ENCODE data around the gene KLHDC2.

DNA sequence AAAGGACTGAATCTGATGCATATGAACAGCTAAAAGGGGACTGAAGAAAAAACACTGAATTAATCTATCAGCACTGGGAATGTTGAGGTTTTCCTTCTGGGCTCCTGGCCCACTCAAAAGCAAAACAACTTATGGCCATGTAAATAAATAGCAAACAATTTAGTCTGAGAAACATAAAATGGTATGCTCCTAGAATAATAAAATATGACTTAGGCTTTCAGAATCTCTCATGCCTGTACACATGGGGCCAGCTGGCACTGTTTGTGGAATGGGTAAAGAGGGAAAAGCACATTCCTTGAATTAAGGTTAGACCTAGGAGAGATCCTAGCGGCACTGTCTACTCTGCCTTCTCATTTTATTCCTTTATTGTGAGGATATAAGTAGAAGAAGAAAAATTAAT lies 6.2 kb downstream of the KLHDC2 start:
- TF ChIP-seq, protein P1, sequence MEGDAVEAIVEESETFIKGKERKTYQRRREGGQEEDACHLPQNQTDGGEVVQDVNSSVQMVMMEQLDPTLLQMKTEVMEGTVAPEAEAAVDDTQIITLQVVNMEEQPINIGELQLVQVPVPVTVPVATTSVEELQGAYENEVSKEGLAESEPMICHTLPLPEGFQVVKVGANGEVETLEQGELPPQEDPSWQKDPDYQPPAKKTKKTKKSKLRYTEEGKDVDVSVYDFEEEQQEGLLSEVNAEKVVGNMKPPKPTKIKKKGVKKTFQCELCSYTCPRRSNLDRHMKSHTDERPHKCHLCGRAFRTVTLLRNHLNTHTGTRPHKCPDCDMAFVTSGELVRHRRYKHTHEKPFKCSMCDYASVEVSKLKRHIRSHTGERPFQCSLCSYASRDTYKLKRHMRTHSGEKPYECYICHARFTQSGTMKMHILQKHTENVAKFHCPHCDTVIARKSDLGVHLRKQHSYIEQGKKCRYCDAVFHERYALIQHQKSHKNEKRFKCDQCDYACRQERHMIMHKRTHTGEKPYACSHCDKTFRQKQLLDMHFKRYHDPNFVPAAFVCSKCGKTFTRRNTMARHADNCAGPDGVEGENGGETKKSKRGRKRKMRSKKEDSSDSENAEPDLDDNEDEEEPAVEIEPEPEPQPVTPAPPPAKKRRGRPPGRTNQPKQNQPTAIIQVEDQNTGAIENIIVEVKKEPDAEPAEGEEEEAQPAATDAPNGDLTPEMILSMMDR (IDR thresholded peaks at IDR 0.05) = no peak
- TF ChIP-seq POLR2A (IDR thresholded peaks at IDR 0.05) = no peak

Data from lower leg skin (tissue), 3 donors.